ENCODE results near the gene B3GALT6.

Gene B3GALT6

GRCh38 chr1:1232796-1233566 is 944 bp downstream of the B3GALT6 start:
- no peak for DNase-seq

GRCh38 chr1:1233567-1233892 is 1.5 kb downstream of the B3GALT6 start:
- no peak for DNase-seq

- no peak for DNase-seq
These were observed 2.3 kb downstream of the B3GALT6 start for GRCh38 chr1:1234180-1234808.

- DNase-seq: no peak
These were observed 3.1 kb downstream of the B3GALT6 start for GRCh38 chr1:1235016-1235744.

GRCh38 chr1:1236176-1236763 is 4.2 kb downstream of the B3GALT6 start:
- DNase-seq: no peak

GRCh38 chr1:1236945-1237873 is 5.2 kb downstream of the B3GALT6 start:
- DNase-seq: no peak

GRCh38 chr1:1237874-1238701 is 6.1 kb downstream of the B3GALT6 start:
- DNase-seq: no peak

GRCh38 chr1:1238702-1239178 is 6.7 kb downstream of the B3GALT6 start:
- no peak for DNase-seq

- DNase-seq: no peak
These were observed 7.2 kb downstream of the B3GALT6 start for GRCh38 chr1:1239227-1239613.

GRCh38 chr1:1239614-1240347 is 7.7 kb downstream of the B3GALT6 start:
- no peak for DNase-seq

GRCh38 chr1:1240348-1240732 is 8.3 kb downstream of the B3GALT6 start:
- no peak for DNase-seq

GRCh38 chr1:1240822-1241587 is 9.0 kb downstream of the B3GALT6 start:
- DNase-seq: no peak

GRCh38 chr1:1241588-1242219 is 9.7 kb downstream of the B3GALT6 start:
- no peak for DNase-seq

- no peak for DNase-seq
These were observed 10.6 kb downstream of the B3GALT6 start for GRCh38 chr1:1242461-1243265.

- no peak for DNase-seq
These were observed 11.2 kb downstream of the B3GALT6 start for GRCh38 chr1:1243266-1243660.

GRCh38 chr1:1243807-1244191 is 11.8 kb downstream of the B3GALT6 start:
- DNase-seq: no peak

- DNase-seq: no peak
These were observed 12.3 kb downstream of the B3GALT6 start for GRCh38 chr1:1244192-1244811.

GRCh38 chr1:1245178-1245816 is 13.3 kb downstream of the B3GALT6 start:
- no peak for DNase-seq
